ENCODE measurements around the gene PIK3R6.

DNA sequence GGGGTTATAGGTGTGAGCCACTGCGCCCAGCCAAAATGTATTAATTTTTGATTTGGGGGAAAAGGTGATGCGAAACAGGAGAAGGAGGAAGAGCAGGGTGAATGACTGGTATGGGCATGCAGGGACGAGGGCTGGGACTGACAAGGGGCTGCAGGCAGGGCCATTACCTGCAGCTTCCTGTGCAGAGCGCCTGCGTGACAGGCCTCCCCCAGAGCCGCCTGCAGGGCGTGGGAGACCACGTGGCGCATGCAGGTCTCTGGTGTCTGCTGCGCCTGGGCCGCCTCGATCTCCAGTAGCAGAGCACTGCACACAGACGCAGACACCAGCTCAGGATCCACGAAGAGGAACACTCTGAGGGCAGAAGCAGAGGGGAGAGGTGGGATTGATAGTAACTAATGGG lies 32.4 kb downstream of the PIK3R6 start:
- TF ChIP-seq, protein P1, sequence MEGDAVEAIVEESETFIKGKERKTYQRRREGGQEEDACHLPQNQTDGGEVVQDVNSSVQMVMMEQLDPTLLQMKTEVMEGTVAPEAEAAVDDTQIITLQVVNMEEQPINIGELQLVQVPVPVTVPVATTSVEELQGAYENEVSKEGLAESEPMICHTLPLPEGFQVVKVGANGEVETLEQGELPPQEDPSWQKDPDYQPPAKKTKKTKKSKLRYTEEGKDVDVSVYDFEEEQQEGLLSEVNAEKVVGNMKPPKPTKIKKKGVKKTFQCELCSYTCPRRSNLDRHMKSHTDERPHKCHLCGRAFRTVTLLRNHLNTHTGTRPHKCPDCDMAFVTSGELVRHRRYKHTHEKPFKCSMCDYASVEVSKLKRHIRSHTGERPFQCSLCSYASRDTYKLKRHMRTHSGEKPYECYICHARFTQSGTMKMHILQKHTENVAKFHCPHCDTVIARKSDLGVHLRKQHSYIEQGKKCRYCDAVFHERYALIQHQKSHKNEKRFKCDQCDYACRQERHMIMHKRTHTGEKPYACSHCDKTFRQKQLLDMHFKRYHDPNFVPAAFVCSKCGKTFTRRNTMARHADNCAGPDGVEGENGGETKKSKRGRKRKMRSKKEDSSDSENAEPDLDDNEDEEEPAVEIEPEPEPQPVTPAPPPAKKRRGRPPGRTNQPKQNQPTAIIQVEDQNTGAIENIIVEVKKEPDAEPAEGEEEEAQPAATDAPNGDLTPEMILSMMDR (IDR thresholded peaks at IDR 0.05; ENCODE audit: low read length) = no peak
- TF ChIP-seq EZH2 (IDR thresholded peaks at IDR 0.05; ENCODE audit: borderline replicate concordance, low read length) = no peak

Data from OCI-LY1 (cell line).